Memory B cell (primary cell): ENCODE measurements around the gene SMURF2.
A peak's percentile ranks its signal among the peaks of the same experiment; 100 is the strongest.

Experiments used
- ATAC-seq: fragments of 150-1000 bp; cut with Tn5 transposase; 2 replicates; pipeline ENCODE4 v1.10.0; 2021; ENCODE audit warnings: low read depth, mild to moderate bottlenecking, moderate library complexity
- DNase-seq, 2 donors: peaks; one replicate each; pipeline ENCODE4 v3.0.0; 2022; ENCODE audit warnings: low spot score in 2 of 2
- H3K27ac Mint-ChIP-seq: one replicate; pipeline ENCODE4 v1.8.0; 2022; ENCODE audit warnings: mild to moderate bottlenecking, moderate library complexity, mixed read lengths
- H3K27me3 Mint-ChIP-seq: one replicate; pipeline ENCODE4 v1.8.0; 2022; ENCODE audit warnings: mixed read lengths
- H3K36me3 Mint-ChIP-seq: one replicate; pipeline ENCODE4 v1.8.0; 2022; ENCODE audit warnings: mild to moderate bottlenecking, mixed read lengths
- H3K4me1 Mint-ChIP-seq: one replicate; pipeline ENCODE4 v1.8.0; 2022; ENCODE audit warnings: mixed read lengths
- H3K4me3 Mint-ChIP-seq: one replicate; pipeline ENCODE4 v1.8.0; 2022; ENCODE audit warnings: mild to moderate bottlenecking, moderate library complexity, mixed read lengths
- H3K9me3 Mint-ChIP-seq: one replicate; pipeline ENCODE4 v1.8.0; 2022; ENCODE audit warnings: mixed read lengths

SMURF2 gene

DNA sequence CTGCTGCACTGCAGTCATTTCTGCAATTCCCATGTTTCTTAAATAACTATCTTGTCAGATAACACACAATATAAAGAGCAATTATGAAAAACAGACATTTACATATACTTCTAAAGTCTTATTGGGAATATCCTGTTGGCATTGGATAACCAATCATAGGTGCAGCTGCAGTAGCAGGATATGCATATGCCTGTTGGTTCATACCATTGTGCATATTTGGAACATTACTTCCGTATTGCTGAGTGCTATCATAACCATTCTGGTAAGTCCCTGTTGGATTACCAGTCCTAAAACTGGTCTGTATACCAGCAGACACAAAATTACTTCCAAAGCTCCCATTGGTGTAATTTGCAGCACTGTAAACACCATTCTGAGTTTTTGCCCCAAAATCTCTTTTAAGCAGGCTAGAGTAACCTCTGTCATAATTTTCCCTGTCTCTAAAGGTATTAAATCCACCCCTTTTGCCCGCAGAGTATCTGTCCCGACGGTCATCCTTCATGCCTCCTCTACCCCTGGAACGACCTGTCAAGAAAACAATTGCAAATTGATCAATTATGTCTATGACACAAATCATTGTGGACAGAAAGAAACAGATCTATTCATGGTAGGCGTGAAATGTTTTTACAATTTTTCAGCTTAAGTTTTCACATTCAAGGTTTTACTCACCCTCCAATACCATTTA lies 162.2 kb downstream of the SMURF2 start:
- H3K9me3 Mint-ChIP-seq: no peaks in the 10 kb centered on the region
- H3K27me3 Mint-ChIP-seq: no peaks in the 10 kb centered on the region
- peak overlapping the region; percentile 88 for H3K27ac Mint-ChIP-seq
- DNase-seq: peak in 1 of 2 donors; percentile 14
- H3K4me1 Mint-ChIP-seq: peaks cover 42% of the 10 kb centered on the region
- H3K4me3 Mint-ChIP-seq: no peak overlapping the region
- peaks cover 40% of the 10 kb centered on the region for H3K36me3 Mint-ChIP-seq
- ATAC-seq: no peak

DNA sequence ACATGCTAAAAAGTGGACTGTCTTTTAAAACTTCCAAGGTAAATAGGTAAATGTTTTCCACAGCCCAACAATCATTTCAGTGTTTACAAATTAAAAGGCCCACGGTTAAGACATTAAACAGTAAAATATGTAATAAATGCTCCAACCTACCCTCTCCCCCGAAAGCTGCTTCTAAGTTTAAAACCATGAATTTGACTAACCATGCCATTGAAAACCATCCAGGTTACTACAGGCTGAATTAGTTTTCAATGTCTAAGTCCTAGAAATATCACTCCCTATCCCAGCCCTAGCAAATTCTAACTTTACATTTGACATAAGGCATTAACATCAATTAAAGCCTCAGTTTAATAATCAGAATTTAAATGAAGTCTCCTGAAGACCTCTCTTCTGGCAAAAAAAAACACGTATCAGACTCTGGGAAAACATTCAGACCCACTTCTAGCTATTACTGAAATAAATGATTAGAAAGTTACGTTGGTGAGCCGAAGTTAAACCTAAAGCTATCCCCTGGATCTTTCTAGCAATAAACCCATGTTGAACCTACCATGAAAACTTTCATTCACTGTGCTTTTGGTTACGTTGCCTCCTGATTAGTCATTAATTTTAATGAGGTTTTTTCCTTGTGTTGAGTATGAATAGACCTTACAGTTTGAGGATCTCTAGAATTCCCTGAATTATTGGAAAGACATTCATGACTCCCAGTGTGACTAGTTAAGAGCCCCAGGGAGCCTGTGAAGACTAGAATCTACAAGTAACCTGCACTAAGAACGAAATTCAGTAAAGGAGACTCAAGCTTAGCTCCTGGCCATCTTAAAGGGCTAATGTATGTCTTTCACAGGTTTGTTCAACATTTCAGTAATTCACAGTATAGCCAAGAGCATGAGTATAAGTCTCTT lies 163.6 kb downstream of the SMURF2 start:
- no peaks in the 10 kb centered on the region for H3K27me3 Mint-ChIP-seq
- peak overlapping the region; percentile 88 for H3K27ac Mint-ChIP-seq
- no peaks in the 10 kb centered on the region for H3K9me3 Mint-ChIP-seq
- H3K36me3 Mint-ChIP-seq: peaks cover 32% of the 10 kb centered on the region
- H3K4me3 Mint-ChIP-seq: no peak overlapping the region
- peaks cover 49% of the 10 kb centered on the region for H3K4me1 Mint-ChIP-seq
- no peak for DNase-seq
- ATAC-seq: no peak

DNA sequence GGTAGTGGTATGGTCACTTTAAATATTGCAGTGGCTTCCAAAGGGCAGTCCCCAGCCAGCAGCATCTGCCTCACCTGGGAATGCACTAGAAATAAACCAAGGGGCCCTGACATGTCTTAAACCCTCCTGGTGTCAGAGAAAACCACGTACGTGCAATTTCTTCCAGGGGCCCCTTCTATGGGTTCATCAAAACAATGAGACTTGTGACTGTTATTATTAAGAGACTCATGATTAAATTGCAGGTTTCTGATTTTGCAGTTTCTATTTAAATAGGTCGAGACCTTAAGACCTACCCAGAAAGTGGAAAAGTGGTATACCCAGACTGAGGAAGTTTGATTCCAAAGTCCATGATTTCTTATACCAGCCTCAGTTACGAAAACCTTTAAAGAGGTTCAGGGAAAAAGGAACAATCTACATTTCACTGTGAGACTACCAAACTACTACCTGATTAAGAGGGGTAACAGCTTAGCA lies 164.5 kb downstream of the SMURF2 start:
- Mint-ChIP-seq H3K9me3 (no peaks in the 10 kb centered on the region), H3K36me3 (peaks cover 25% of the 10 kb centered on the region), H3K27me3 (no peaks in the 10 kb centered on the region), H3K4me1 (peaks cover 42% of the 10 kb centered on the region), H3K27ac (peak overlapping the region; percentile 88), H3K4me3 (peak overlapping the region; percentile 99)
- ATAC-seq (peak; percentile 1), DNase-seq (no peak)

DNA sequence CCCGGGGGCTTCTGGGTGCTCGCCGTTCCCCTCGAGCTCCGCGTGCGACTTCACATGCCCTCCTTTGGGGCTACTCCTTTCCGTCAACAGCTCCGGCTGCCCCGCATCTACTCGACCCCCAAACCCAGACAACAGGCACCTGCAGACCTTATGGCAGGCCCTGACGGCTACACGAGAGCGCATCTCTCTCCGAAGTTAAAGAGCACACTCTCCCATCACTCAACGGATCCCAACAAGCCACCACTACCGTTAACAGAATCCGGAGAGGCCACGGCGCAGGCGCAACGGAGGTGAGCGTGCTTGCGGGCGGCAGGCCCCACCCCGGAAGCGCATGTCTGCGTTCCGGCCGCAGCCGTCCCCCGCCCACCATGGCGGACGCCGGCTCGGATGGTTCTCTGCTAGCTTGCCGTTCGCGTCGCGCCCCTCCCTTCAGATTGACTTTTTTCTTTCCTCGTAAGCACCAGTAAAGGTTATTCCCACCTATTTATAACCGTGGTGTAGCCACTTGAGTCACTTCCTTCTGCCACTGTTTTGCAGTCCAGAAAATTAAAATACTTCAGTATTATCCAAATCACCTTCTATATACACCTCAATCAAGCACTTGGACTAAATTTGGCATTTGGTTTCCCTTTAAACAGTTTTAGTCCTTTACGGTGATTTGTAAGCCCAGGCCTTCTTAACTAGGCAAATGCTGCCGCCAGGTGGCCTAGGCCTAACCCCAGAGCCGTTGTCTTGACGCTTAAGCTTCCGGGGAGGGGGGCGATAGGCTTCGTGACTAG lies 165.1 kb downstream of the SMURF2 start, which contains the start of gene POLG2:
POLG2 (minus strand) TSS at position 269 of the 779 bp plus-strand sequence; CDS start at position 183, 86 bp downstream.
- Mint-ChIP-seq H3K27ac (peak within 1 kb of the TSS; percentile 88), H3K36me3 (peaks cover 20% of the 10 kb centered on the region), H3K9me3 (no peaks in the 10 kb centered on the region), H3K4me1 (peaks cover 38% of the 10 kb centered on the region), H3K27me3 (no peaks in the 10 kb centered on the region), H3K4me3 (peak within 1 kb of the TSS; percentile 99)
- DNase-seq: peak; percentile 89 to 92
- ATAC-seq: peak; percentile 80

DNA sequence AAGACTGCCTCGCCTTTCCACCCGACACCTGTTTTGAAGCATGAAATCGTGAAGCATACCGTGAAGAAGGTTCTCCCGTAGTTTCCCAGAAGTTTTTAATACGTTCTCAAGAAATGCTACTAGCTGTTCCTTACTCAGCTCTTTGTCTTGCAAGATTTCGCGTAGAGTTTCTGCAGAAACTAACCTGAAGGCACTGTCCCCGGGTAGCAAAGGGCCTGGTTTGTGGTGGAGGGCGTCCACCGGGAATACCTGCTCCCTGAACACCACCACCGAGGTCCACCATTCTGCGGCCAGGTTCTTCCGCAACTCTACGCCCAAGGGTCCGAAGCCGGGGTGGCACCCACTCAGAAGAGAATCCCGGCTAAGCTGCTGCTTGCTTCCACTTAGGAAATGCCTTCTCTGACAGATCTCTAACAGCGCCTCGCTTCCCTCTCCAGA lies 165.7 kb downstream of the SMURF2 start:
- H3K9me3 Mint-ChIP-seq: no peaks in the 10 kb centered on the region
- ATAC-seq (no peak), DNase-seq (no peak)
- H3K27ac Mint-ChIP-seq: peak overlapping the region; percentile 88
- no peaks in the 10 kb centered on the region for H3K27me3 Mint-ChIP-seq
- peaks cover 33% of the 10 kb centered on the region for H3K4me1 Mint-ChIP-seq
- H3K36me3 Mint-ChIP-seq: peaks cover 18% of the 10 kb centered on the region
- peak overlapping the region; percentile 99 for H3K4me3 Mint-ChIP-seq
